Glomerular endothelial cell (primary cell): Measurements from ENCODE around the gene NARS2. TPM values are rescaled to one million over a fixed set of nuclear protein-coding genes. Genes with fewer than 3 reads are reported as not detected.

Source experiments
- DNase-seq: peaks from one replicate; pipeline ENCODE4 v3.0.0-alpha.2; 2011; ENCODE audit warnings: low read depth, low spot score; ENCODE audit errors: extremely low read depth
- total RNA-seq: library from RNA; depleted of rRNA; stranded (reverse); fragments of >200 nt; gene quantifications from 2 replicates; pipeline ENCODE4 v1.2.3, GENCODE V29; 2015

Gene NARS2
- total RNA-seq, 1 donor from 2014 or later = 9.1 TPM

DNA sequence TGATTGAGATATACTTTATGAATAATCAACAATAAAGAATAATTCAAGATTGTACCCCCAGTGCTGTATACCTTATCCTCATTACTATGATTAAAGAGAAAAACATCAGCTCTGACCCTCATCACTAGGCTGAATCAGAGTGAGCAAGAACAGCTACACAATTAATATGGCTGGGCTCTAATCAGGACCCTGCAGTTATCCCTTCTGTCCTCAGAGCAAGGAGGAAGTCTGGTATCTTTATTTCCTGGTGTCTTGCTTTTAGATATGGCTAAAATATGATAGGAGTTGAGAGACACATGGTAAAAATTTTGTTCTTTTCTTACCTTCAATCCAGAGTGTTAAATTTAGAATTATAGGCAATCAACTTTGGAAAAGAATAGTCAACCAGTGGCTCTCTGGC is 128.5 kb downstream of the NARS2 start:
- DNase-seq = no peak

DNA sequence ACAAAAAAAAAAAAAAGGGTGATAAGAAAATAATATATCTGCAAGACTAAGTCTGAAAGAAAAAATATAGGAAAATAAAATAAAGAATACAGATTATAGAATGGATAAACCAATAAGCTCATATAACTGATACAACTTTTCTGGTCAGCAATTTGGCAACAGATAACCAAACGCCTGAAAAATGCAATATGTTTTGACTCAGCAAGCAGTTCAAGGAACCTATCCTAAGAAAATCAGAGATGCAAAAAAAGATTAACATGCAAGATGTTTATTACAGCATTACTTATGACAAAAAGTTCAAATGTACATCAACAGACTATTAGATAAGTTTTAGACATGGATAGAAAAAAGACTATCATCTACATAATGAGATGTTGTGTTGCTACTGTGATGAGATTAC is 129.9 kb downstream of the NARS2 start:
- no peak for DNase-seq

DNA sequence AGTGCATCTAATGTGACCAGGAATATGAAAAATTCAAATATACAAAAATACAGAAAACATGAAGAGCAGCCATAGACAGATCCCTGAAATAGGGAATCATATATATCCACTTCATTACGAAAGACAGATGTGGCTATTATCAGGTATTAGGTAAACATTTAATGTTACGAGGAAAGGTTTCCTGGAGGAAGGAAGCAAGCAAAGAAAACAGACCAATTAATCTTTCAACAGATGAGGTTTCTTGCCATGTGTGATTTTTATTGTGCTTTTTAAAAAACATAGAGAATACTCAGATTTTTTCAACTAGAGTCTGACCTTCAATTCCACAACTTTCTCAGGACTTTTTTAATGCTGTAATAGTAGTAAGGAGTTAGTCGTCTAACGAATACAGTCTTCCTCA is 132.7 kb downstream of the NARS2 start:
- DNase-seq = no peak

DNA sequence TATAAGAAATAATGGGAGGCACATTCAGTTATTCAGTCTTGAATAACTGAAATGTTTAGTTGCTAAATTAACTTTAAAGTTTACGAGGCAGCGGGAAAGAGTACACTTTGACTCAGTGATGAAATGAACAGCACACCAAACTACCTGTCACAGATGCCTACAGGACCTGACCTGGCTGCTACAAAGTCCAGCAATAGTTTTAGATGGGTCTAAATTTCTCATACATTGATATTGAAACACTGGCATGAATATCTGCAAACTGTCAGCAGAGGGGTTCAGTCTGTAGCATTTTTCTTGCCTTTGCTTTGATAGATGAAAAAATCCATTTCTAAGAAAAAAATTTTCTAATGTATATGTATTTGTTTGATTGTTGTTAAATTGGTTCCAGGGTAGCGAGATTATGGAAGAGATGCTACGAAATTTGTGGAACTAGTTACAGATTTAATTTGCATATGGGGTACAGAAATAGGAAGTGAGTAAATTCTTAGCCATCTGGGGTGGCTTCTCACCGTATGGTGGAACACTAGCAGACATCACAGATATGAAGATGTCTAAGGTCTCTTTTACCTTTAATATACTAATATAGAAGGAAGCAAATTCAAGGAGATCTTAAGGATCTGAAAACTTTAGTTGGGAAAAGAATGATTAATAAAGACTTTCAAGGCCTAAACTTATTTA is 136.2 kb downstream of the NARS2 start:
- no peak for DNase-seq

DNA sequence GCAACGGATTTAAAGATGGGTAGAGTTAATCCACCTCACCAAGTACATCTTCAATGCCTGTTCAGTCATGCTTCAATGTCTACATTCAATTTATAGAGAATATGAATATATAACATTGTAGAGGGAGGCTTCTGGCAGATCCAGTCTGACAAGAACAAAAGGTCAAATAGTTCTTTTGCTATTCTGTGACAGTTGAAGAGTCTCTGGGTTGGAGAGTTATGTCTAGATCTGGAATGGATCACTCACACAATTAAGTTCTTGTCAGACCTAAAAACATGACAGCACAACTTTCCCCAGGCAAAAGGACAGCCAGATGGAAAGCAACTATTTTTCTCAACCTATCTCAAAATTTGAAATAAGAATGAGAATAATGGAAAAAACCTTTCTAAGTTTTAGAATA is 141.7 kb downstream of the NARS2 start:
- DNase-seq = no peak

DNA sequence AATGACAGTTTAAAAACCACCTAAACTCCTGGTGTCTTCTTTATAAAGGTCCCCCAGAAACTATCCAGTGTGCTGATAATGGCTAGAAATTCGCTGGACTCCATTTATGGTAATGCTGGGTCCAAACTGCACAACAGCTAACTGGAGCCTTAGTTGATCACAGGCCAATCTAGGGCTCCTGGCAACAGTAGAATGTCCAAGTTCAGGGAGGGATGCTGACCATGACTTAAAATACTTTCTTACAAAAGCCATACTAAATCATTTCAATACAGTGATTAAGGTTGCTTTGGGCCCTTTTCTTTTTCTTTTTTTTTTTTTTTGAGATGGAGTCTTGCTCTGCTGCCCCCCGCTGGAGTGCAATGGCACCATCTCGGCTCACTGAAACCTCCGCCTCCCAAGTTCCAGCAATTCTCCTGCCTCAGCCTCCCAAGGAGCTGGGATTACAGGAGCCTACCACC is 142.6 kb downstream of the NARS2 start:
- DNase-seq = no peak

DNA sequence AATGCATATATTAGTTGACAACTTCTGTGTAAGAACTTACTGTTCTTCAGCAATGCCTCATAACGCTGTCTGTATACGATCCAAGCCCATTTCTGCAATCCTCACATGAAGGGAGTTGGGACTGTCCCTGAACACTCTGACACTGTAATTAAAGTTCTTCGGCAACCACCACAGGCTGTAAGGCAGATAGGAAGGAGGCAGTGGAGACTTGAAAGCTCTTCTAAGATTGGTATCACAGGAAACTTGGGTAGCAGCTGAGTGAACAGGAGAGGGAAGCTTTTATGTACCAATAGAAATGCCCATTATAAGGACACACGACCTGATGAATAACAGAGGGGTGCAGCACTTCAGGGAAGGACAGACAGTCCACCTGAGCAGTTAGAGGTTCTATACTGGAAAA is 145.0 kb downstream of the NARS2 start:
- DNase-seq = no peak

DNA sequence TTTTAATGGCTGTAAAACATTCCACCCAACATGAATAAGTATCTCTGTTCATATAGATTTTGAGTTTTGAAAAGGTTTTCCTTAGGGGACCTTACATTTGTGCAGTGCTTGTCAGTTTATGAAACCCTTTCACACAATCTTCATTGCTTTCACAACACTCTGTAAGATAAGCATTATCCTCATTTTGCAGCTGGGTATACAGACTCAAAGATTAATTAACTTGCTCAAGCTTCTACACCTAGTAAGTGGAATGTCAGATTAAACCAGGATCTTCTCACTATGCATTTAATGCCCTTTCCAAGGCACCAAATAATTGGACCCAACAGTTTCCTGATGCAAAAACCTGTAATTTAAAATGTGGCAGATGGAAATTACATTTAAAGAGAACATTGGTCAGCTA is 145.5 kb downstream of the NARS2 start:
- DNase-seq = no peak

DNA sequence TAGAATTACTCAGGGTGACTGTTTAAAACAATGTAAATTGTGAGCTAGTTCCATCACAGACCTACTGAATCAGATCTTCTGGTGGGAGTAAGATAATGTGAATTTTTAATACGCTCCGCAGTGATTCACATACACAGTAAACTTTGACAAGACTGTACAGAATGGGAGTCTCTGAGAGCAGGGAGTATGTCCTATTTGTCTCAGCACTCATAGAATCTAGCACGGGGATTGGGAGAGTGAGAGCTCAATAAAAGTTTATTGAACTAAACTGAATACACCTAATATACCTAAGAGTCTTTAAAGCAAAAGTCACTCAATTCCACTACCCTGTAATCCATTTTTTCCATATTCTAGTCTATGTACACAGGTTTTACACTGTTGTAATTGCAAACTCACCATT is 145.9 kb downstream of the NARS2 start:
- no peak for DNase-seq

DNA sequence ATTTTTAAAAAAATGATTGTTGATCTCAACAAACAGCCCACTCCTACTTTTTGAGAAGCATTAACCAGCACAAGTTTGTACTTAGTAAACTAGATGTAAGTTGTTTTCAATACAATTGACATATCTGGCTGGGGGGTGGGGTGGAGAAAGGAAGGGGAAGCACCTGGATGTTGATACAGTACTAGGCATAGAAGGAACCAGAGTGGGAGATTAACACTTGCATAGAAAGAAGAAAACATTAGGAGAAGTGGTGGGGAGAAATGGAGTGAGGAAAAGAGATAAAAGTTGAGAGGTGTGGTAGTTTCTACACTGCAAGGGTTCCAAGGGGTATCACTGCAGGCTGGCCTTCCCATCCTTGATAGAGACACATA is 146.4 kb downstream of the NARS2 start:
- DNase-seq = no peak

DNA sequence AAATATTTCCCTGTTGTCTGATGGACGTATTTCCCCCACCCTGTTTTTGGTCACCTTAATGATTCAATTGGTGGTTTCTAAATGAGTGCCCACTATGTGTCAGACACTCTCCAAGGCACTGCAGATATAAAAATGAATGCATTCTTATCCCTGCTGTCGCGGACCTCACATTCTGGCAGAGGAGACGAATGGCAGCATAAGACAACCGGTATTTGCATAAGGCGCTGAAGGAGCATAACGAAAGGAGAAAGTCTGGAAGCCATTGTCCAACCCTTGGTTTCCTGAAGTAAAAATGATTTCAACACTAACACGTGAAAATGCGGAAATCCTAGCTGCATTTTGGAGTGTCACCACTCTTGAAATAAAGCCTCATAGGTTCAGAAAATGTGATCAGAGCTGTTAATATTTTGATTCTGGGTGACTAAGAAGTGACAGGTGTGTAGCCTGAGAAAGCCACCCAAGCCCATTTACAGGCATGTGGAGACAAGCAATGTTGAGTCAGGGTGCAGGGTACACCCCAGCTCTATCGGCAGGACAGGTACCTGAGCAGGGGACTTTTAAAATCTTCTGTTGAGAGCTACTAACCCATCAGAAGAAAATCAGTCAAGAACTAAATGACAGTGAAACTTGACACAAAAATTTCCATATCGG is 146.9 kb downstream of the NARS2 start:
- no peak for DNase-seq

DNA sequence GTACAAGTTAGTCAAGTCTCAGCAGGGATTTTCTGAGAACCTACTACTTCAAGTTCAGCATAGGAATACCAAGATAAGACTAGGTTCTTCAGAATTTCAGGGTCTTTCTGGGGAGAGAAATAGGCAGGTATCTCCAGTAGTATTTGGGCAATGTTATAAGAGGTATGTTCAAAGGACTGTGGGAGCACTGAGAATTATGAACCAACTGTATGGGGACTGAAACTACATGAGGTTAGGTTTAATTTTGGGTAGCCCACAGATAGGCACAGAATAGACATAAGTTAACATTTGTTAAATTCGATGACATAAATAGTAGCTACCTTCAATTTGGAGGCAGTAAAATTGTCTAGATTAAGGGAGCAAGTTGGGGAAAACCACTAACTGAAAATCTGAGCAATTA is 147.8 kb downstream of the NARS2 start:
- DNase-seq = no peak

DNA sequence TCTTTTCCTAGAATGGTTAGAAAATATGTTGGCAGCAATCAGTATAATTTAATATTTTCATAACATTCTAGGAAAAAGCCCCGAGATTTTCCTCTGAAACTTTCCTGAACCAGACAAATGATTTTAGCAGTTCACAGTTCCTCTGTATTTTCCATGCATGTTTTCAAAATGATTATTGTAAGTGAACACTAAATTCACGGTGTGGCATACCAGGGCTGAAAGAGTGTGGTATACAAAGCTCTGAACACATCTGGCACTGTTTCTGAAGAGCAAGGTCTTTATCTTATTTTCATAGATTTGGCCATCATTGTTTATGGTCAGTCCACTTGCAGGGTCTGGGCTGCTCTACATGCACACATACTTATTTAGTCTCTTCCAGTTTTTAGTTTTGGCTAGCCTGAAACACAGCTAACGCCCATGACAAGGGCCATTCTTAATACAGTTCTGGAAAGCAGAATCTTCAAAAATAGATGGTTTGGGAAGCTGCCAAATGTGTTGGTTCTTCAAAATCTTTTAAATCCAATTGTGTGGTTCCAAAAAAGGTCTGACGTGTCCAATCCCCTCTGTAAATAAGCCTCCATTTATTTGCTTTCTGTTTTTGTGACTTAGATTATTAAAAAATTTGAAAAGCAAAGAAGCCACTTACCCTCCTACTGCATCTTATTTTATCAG is 149.1 kb downstream of the NARS2 start:
- no peak for DNase-seq

DNA sequence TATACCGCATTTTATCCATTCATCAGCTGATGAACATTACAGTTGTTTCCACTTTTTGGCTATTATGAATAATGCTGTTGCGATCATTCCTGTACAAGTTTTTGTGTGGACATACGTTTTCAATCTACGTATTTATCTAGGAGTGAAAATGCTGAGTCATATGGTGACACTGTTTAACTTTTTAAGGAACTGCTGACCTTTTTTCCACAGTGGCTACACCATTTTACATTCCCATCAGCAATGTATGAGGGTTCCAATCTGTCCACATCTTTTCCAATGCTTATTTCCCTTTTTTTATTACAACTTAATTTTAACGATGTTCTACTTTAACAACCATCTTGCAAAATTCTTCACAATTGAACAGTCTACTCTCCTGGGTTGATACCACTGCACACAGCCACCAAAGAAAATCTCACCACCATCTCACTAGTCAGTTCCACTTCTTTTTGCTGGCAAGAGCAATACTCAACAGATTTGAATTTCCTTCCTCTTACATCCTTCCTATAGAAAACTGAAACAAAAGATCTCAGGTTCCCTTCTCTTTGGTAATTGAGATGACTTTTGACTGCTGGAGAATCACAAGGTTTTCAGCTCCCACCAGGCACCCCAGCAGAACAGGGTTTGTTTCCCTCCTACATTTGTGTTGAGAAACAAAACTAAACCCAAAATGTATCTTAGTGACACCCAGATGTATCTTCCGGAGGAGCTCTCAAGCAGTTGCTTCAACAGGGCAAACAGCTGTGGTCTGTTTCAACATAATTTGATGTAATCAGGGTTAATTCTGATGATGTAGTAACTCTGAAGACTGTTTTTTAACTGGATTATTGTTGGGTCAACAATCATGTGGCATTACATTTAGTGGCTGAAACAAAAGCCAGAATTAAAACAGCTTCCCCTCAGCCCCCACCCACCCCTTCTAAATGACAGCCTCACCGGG is 150.1 kb downstream of the NARS2 start:
- DNase-seq = no peak

DNA sequence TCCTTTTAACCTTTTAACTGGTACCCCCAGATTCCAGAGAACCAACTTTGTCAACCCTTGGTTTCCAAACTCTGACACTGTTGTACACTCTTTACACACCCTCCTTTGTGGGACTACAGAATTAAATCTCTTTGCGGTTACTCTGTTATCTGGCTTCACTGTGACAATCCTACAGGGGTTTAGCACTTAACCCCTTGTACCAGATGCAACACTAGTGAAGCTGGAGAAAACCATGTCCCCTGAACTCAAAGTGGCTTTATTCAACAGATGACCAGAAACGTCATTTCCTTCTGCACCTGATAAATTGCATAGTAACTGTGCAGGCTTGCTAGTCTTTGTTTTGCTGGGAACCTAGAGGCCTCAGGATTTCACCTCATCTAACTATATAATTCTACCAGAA is 151.4 kb downstream of the NARS2 start:
- DNase-seq = no peak

DNA sequence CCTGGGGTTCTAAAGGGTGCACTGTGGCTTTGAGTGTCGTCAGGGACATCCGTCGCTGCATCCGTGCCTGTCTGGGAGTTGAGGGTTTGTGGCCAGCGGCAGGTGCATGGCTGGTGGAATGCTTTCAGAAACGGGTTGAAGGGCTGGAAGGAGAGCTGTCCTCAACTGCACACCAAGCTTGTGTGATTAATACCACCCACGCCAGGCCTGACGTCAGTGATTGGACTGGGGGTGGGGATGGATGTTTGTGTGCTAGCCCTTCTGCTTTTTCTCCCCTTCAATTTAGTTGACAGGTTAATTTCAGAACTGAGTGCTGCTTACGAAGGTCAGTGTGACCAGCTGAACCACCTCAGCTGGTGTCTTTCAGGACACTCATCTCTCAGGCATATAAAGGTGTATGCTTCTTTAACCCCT is 153.9 kb downstream of the NARS2 start:
- no peak for DNase-seq

DNA sequence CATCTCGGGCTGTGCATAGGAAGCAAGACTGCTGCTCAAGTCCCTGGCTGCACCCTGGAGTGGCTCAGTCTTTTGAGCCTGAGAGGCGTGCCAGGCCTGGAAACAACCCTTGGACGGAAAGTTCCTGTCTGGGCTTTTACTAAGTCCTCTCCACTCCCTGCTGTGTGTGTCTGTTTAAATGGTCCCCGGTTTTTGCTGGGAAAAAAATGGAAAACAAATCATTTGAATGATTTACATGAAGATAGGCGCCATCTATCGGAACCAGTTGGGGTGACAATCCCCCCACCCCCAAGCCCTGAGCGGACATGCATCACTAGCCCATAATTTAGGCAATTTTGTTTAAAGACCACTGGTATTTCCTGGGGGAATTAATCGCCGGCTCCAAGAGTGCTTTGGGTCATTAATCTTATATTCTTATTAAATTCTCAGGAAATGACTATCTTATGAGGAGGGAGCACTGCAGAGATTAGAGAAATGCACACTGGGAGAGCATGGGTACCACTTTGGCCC is 154.4 kb downstream of the NARS2 start:
- peak; percentile 74 for DNase-seq

DNA sequence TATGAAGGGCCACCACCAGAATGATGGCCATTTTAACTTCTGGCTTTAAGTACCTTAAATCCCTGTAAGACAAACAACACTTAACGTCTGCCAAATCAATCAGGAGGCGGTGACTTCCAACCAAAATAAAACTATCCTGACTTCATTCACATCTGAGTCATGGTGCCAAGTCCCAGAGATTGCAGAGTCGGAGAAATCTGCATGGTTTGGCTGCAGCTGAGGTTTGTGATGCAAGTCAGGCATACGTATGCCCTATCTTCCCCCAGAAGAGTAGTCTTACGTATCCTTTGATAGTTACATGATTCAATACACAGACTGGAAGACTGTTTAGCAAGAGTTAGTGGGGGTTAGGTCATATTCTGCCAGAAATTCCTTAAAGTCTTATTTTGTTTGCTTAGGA is 155.3 kb downstream of the NARS2 start:
- peak; percentile 51 for DNase-seq

DNA sequence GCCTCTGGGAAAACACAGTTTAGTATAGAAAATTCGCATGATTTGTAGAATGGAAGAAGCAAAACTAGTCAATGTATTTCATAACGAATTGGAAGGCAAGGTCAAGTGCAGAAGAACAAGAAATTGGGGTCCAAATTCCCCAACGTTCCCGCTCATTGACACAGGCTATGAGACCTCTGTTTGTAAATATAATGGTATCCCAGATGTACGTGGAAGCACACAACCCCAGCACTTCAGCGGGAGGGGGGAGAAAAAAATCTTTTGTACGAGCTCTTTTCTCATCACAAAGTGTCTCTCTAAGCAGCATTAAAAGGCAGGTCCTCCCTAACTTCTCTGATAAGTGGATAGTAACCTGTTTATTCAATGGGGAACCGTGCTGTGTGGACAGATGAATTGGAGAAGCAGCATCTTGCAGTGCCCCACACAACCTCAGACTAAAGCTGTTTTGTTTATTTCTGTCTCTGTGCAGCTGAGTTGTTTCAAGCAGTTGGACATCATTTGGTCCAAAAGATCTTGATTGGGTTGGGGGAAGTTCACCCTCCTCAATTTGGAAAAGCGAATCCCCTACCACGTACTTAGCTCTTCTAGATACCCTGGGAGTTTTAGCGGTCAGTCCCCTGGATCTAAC is 156.0 kb downstream of the NARS2 start:
- DNase-seq = no peak

DNA sequence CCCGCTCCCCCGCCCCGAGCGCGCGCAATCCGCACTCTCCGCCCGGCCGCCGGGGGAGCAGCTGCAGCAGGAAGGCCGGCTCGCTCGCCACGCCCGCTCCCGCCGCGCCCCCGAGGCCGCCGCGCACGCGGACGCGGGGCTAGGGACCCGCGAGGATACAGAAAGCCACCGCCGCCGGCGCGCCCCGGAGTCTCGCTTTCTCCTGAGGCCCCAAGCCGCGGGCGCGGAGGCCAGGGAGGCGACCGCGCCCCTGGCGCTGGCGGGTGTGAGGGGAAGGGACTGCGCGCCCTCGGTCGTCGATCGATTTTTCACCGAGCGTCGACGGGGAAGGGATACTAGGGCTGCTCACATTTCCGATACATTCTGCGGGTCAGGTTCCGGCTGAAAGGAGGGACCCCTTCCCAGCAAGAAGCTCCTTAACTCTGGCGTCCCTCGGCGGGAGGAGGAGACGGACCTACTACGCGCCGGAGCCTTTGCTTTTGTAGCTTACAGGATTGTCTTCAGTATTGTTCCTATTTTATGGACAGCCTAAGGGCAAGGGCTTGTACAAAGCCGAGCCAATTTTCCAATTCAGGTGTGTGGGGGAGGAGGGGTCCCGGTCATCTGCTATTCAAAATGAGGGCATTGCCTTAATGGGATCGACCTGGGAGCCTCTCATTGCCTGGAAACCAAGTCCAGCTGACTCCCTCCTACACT is 156.6 kb downstream of the NARS2 start:
- no peak for DNase-seq
